HCT116 (cell line): ENCODE data around the gene MID1IP1. TPM values are rescaled to one million over a fixed set of nuclear protein-coding genes. Genes with fewer than 3 reads are reported as not detected.

Source experiments
- ATAC-seq: fragments of 200-7000 bp; cut with Tn5 transposase; 2 replicates; pipeline ENCODE4 v1.9.1; 2020; ENCODE audit warnings: mild to moderate bottlenecking, moderate library complexity
- BruUV-seq: library from RNA; stranded (reverse); fragments of 400-500 nt; replicated peaks from 2 replicates; lab custom pipeline; 2021; lab: Mats Ljungman, UMichigan
- CTCF ChIA-PET: fragments of 300-600 bp; sonication (Branson Sonifier 250); formaldehyde crosslinking; loops from one replicate; lab custom pipeline; 2021; ENCODE audit warnings: antibody characterized with exemption; lab: Charles Lee
- POLR2A ChIA-PET: fragments of 300-600, 350-600 bp; sonication (Branson Sonifier 250); formaldehyde crosslinking; loops from one replicate; lab custom pipeline; 2021; ENCODE audit warnings: antibody characterized with exemption; lab: Charles Lee
- RAD21 ChIA-PET, 2 experiments: fragments of 300-600 bp; sonication (Branson Sonifier 250); formaldehyde crosslinking; loops; one replicate each; lab custom pipeline; 2023; ENCODE audit warnings: low total read pairs in 2 of 2; ENCODE audit not compliant: uncharacterized antibody in 2 of 2, unreplicated experiment in 2 of 2, low non-redundant PET in 1 of 2; lab: Charles Lee
- DNase-seq: peaks from one replicate; pipeline ENCODE4 v3.0.0-alpha.2; 2010; ENCODE audit warnings: low read depth, low spot score
- H2AFZ ChIP-seq: fragments of 200-600 bp; shearing (Covaris generic), sonication (generic); 2 replicates; pipeline ENCODE4 v1.6.1; 2017; ENCODE audit warnings: low read depth, mixed run types, mixed read lengths, antibody characterized with exemption, low read length; ENCODE audit not compliant: poor library complexity, severe bottlenecking
- H3K27ac ChIP-seq: 2 replicates; pipeline ENCODE4 v1.5.1; 2012; ENCODE audit warnings: low read depth, low read length
- H3K27me3 ChIP-seq: fragments of 200-600 bp; sonication (generic); 2 replicates; pipeline ENCODE4 v1.6.1; 2016; ENCODE audit warnings: mixed run types, low read length, mixed read lengths; ENCODE audit not compliant: insufficient read depth
- H3K36me3 ChIP-seq, 2 experiments: fragments of 200-500 bp in 1 of 2; fragments of 200-600 bp in 1 of 2; sonication (Bioruptor generic) in 1 of 2; sonication (generic) in 1 of 2; 2 replicates each; pipeline versions ENCODE4 v1.5.1 to v1.6.1; 2014 to 2016; ENCODE audit warnings: low read length in 2 of 2, inconsistent platforms in 1 of 2, mixed read lengths in 1 of 2, mixed run types in 1 of 2; ENCODE audit not compliant: insufficient read depth in 2 of 2, control insufficient read depth in 1 of 2
- H3K4me1 ChIP-seq, 2 experiments: fragments of 200-600 bp in 1 of 2; sonication (generic) in 1 of 2; 2 replicates each; pipeline versions ENCODE4 v1.5.1 to v1.6.1; 2012 to 2017; ENCODE audit warnings: low read length in 2 of 2, inconsistent platforms in 1 of 2, mild to moderate bottlenecking in 1 of 2, mixed read lengths in 1 of 2, mixed run types in 1 of 2, moderate library complexity in 1 of 2; ENCODE audit not compliant: insufficient read depth in 2 of 2, control insufficient read depth in 1 of 2
- H3K4me2 ChIP-seq: fragments of 200-600 bp; sonication (generic); 2 replicates; pipeline ENCODE4 v1.6.1; 2017; ENCODE audit warnings: mixed run types, low read length, mixed read lengths
- H3K4me3 ChIP-seq, 2 experiments: fragments of 200-600 bp in 1 of 2; sonication (generic) in 1 of 2; replicated peaks in 1 of 2; 2 replicates each; pipeline ENCODE4 v1.5.1; 2011 to 2016; ENCODE audit warnings: low read length in 2 of 2, control low read depth in 1 of 2, low read depth in 1 of 2, mild to moderate bottlenecking in 1 of 2, mixed read lengths in 1 of 2, mixed run types in 1 of 2
- H3K79me2 ChIP-seq: fragments of 200-600 bp; sonication (generic); 2 replicates; pipeline ENCODE4 v1.6.1; 2017; ENCODE audit warnings: mild to moderate bottlenecking, mixed run types, low read length, moderate library complexity, mixed read lengths; ENCODE audit not compliant: insufficient read depth
- H3K9ac ChIP-seq: fragments of 200-600 bp; sonication (generic); 2 replicates; pipeline ENCODE4 v1.6.1; 2016; ENCODE audit warnings: low read length, mixed read lengths
- H3K9me2 ChIP-seq: fragments of 200-600 bp; sonication (generic), shearing (Covaris generic); 2 replicates; pipeline ENCODE4 v1.6.1; 2017; ENCODE audit warnings: mixed run types, mild to moderate bottlenecking, moderate library complexity; ENCODE audit not compliant: insufficient read depth
- H3K9me3 ChIP-seq, 2 experiments: fragments of 200-500 bp in 1 of 2; fragments of 200-600 bp in 1 of 2; sonication (Bioruptor generic) in 1 of 2; sonication (generic) in 1 of 2; 2 replicates each; pipeline ENCODE4 v1.6.1; 2014 to 2017; ENCODE audit warnings: low read length in 2 of 2, mixed read lengths in 2 of 2, inconsistent platforms in 1 of 2, low read depth in 1 of 2, mild to moderate bottlenecking in 1 of 2, mixed run types in 1 of 2, moderate library complexity in 1 of 2; ENCODE audit not compliant: control insufficient read depth in 1 of 2, insufficient read depth in 1 of 2
- H4K20me1 ChIP-seq: fragments of 200-600 bp; sonication (generic), shearing (Covaris generic); 2 replicates; pipeline ENCODE4 v1.6.1; 2017; ENCODE audit warnings: mixed run types, mild to moderate bottlenecking, moderate library complexity; ENCODE audit not compliant: insufficient read depth
- CBX3 ChIP-seq: IDR thresholded peaks from 2 replicates; pipeline ENCODE4 v1.6.1; 2012; ENCODE audit warnings: low read depth
- CTCF ChIP-seq, 3 experiments: fragments of 200-600 bp in 1 of 3; sonication (generic) in 1 of 3; IDR thresholded peaks in 2 of 3; conservative IDR thresholded peaks in 1 of 3; 2 replicates each; pipeline ENCODE4 v1.5.1; 2012 to 2017; ENCODE audit warnings: low read depth in 2 of 3, low read length in 2 of 3, antibody characterized with exemption in 1 of 3, borderline replicate concordance in 1 of 3, control low read depth in 1 of 3, mild to moderate bottlenecking in 1 of 3, mixed read lengths in 1 of 3, mixed run types in 1 of 3, moderate library complexity in 1 of 3; ENCODE audit not compliant: insufficient read depth in 1 of 3
- EGR1 ChIP-seq: IDR thresholded peaks from 2 replicates; pipeline ENCODE4 v1.6.1; 2012; ENCODE audit warnings: low read depth
- EZH2 ChIP-seq: fragments of 200-600 bp; sonication (generic); IDR thresholded peaks from 2 replicates; pipeline ENCODE4 v1.6.1; 2017; ENCODE audit warnings: antibody characterized with exemption, mixed run types
- FOSL1 ChIP-seq: IDR thresholded peaks from 2 replicates; pipeline ENCODE4 v1.6.1; 2012; ENCODE audit warnings: low read depth
- JUND ChIP-seq: IDR thresholded peaks from 2 replicates; pipeline ENCODE4 v1.6.1; 2012
- MAX ChIP-seq: IDR thresholded peaks from 2 replicates; pipeline ENCODE4 v1.6.1; 2012
- POLR2A ChIP-seq: IDR thresholded peaks from 2 replicates; pipeline ENCODE4 v1.7.0; 2011; ENCODE audit warnings: borderline replicate concordance; ENCODE audit not compliant: insufficient read depth, insufficient read length; ENCODE audit errors: extremely low read depth
- RAD21 ChIP-seq: IDR thresholded peaks from 2 replicates; pipeline ENCODE4 v1.6.1; 2012; ENCODE audit warnings: low read depth, mild to moderate bottlenecking
- SIN3A ChIP-seq: IDR thresholded peaks from 2 replicates; pipeline ENCODE4 v1.6.1; 2012; ENCODE audit warnings: low read depth
- SP1 ChIP-seq: IDR thresholded peaks from 2 replicates; pipeline ENCODE4 v1.6.1; 2012; ENCODE audit warnings: low read depth
- ZFX ChIP-seq: fragments of 450-650 bp; IDR thresholded peaks from 2 replicates; pipeline ENCODE4 v1.6.1; 2017
- ZNF274 ChIP-seq: fragments of 200-500 bp; sonication (Bioruptor generic); IDR thresholded peaks from 2 replicates; pipeline ENCODE4 v1.6.1; 2014; ENCODE audit warnings: mild to moderate bottlenecking, low read depth, low read length, inconsistent platforms
- intact Hi-C: fragments of 100-400 bp; cut with micrococcal nuclease; formaldehyde crosslinking; loops from 2 replicates; pipeline ENCODE4 v1.10.0; 2022
- total RNA-seq: library from RNA; stranded (reverse); gene quantifications from one replicate; pipeline ENCODE4 v1.2.1, GENCODE V29; 2021; ENCODE audit not compliant: unreplicated experiment

MID1IP1 gene
- total RNA-seq, 1 experiment from 2014 or later, result 109 TPM

DNA sequence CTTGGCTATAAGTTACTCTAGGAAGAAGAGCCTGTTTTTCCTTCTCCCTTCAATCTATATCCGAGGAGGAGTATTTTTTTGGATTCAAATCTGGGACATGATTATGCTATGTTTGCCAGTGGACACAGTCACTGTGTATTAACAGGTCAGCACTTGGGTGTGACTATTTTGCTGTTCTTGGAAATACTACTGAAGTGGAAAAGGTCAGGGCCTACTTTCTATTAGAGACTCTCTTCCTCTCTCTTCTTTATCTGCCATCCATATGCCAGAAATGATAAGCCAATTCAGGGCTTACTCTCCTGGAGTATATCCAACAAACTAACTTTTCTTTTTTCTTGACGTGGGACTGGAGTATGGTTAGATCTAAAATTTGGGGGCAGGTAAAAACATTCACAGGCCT, 40.5 kb downstream of the MID1IP1 start:
- H3K9me3 ChIP-seq, result no peaks in the 10 kb centered on the region
- no peaks in the 10 kb centered on the region for H4K20me1 ChIP-seq
- H3K4me1 ChIP-seq, result no peaks in the 10 kb centered on the region
- no peaks in the 10 kb centered on the region for H3K79me2 ChIP-seq
- TF ChIP-seq RAD21 (no peak), ZNF274 (no peak), JUND (no peak), CTCF (IDR thresholded peaks at IDR 0.05 in 2 of 3, conservative IDR thresholded peaks at IDR 0.05 in 1 of 3; ENCODE audit: borderline replicate concordance in 1 of 3, insufficient read depth in 1 of 3, low read depth in 2 of 3, low read length in 2 of 3) (no peak), SP1 (no peak), MAX (no peak), SIN3A (no peak), FOSL1 (no peak), POLR2A (no peak), CBX3 (no peak), ZFX (no peak), EZH2 (no peak), EGR1 (no peak)
- TF ChIP-seq, all 23 proteins: peak for 0
- no peak overlapping the region for H3K4me3 ChIP-seq
- H3K36me3 ChIP-seq, result no peaks in the 10 kb centered on the region
- H3K4me2 ChIP-seq, result no peak overlapping the region
- ChIA-PET CTCF (no interaction called here), RAD21 (interaction anchor here in 1 of 2 experiments (0.6 kb wide), 1 partner anchor 80 kb away, joined by 9 read pairs; no protein-coding TSS in a partner anchor), POLR2A (no interaction called here)
- no peak overlapping the region for H3K27ac ChIP-seq
- DNase-seq, result no peak
- H2AFZ ChIP-seq, result no peak overlapping the region
- intact Hi-C loops, result no loop called here
- H3K27me3 ChIP-seq, result no peaks in the 10 kb centered on the region
- BruUV-seq, result no TSS peak
- ATAC-seq, result no peak
- no peaks in the 10 kb centered on the region for H3K9me2 ChIP-seq
- H3K9ac ChIP-seq, result no peak overlapping the region
